PFSK-1 (cell line): ENCODE results near the gene CRHR2.

Source experiments
- POLR2AphosphoS5 ChIP-seq: IDR thresholded peaks from 2 replicates; pipeline ENCODE4 v1.6.1; 2012; ENCODE audit warnings: low read depth, mild to moderate bottlenecking, control low read depth, low read length, moderate library complexity
- REST ChIP-seq, 2 experiments: IDR thresholded peaks; 2 replicates each; pipeline versions ENCODE4 v1.6.1 to v1.8.0; 2011 to 2012; ENCODE audit warnings: low read depth in 2 of 2, low read length in 2 of 2, control low read depth in 1 of 2, inconsistent platforms in 1 of 2, mild to moderate bottlenecking in 1 of 2, moderate library complexity in 1 of 2; ENCODE audit not compliant: insufficient read depth in 1 of 2
- TAF1 ChIP-seq: IDR thresholded peaks from 2 replicates; pipeline ENCODE4 v1.6.1; 2012; ENCODE audit warnings: low read length, control low read depth, borderline replicate concordance; ENCODE audit not compliant: insufficient read depth

GRCh38 chr7:30617359-30617758, 64.9 kb downstream of the CRHR2 start:
- TF ChIP-seq POLR2AphosphoS5 (no peak), REST (IDR thresholded peaks at IDR 0.05; ENCODE audit: insufficient read depth in 1 of 2, low read depth in 2 of 2, low read length in 2 of 2) (no peak), TAF1 (no peak)
